HG03565 (cell line): Measurements from ENCODE around the gene SSNA1.

ENCODE experiments used
- ATAC-seq: cut with Tn5 transposase; IDR thresholded peaks from one replicate; pipeline ENCODE4 v1.9.1; 2021; ENCODE audit warnings: mild to moderate bottlenecking, moderate library complexity; ENCODE audit not compliant: unreplicated experiment

SSNA1 gene

DNA sequence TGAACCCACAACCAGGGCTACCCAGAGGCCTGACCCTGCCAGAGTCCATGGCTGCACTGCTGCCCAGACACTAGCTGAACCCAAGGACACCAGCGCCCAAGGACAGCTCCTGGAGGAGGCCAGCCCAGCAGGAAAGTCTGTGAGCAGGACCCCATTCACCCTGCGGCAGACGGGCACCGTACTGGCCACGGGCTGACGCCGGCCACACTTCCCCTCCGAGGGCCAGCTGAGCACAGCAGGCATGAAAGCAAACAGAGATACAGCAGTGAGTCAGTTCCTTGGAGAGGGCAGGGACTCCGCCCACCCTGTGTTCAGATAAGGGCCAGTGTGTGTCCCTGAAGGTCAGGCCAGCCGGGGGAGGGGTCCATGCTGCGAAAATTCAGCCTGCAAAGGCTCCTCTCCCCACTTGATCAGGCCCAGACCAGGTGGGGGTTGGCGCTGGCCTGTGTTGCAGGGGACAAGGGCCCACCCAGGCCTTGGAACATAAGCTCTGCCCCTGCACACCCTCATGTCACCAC, 30.3 kb downstream of the SSNA1 start:
- no peak for ATAC-seq

DNA sequence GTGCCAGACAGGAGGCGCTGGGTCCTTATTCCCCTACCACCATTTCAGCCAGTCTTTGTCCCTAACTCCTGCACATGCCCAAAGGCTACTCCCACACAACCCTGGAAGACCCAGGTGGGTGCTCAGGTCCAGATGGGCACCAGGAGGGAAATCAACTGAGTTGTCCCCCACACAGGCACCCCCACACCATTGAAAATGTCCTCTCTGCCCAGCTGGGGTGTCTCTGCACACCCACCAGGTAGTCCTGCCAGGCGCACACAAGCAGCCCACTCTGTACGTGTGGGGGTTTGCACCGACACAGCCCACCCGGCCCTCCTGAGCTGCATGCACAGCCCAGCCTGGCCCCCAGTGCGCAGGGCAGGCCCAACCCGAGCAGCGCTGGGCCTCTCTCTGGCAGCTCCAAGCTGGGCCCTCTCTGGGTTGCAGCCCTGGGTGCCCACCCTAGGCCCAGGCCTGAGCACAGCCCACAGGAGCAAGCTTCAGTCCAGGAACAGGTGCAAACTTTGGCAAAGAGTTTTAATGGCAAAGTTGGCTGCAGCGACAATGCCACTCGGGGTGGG, 31.4 kb downstream of the SSNA1 start:
- no peak for ATAC-seq

DNA sequence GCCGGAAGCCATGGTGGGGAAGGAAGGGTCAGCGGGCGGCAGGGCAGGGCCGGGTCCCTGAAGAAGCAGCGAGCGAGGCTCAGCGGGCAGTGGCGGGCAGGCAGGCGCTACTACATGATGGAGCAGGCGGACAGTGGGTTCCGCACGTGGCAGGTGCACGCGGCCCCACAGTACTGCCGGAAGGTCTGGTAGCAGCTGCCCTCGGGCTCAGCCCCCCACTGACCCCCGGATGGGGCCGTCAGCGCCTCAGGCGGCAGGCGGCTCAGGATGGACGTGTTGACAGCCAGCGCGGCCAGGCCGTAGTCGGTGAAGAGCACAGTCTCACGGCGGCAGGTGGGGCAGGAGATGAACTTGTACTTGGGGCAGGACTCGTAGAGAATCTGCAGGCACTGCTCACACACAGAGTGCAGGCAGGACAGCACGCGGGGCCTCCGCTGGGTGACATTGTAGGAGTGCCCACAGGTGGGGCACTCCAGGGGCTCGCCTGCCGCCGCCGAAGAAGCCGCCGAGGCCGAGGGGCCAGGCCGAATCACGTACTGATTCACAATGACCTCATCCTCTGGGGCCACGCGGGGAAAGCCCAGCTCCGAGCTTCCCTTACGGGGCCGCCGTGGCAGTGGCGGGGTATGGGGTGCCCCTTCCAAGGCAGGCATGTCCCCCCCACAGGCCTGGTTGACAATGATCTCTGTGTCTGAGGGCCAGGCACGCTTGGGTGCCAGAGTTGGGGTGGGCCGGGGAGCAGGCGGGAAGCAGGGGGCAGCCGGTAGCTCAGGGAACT, 32.0 kb downstream of the SSNA1 start:
- ATAC-seq = no peak

DNA sequence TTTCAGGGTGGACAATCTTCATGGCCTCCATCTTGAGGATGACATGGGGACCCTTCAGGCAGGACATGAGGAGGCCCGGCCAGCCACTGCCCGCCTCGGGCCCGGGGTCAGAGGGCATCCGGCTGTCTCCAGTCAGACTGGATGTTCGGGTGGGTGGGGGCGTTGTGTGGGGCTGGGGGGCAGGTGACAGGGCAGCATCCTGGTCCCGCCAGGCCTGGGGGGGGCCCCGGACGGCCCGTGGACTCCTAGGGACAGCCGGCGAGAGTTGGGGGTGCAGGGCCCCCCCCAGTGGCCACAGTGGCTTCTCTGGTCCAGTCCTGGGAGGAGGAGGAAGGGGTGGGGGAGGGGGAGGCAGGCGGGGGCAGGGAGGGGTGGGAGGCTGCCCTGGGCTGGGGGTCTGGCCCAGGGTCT, 32.6 kb downstream of the SSNA1 start:
- ATAC-seq = no peak

DNA sequence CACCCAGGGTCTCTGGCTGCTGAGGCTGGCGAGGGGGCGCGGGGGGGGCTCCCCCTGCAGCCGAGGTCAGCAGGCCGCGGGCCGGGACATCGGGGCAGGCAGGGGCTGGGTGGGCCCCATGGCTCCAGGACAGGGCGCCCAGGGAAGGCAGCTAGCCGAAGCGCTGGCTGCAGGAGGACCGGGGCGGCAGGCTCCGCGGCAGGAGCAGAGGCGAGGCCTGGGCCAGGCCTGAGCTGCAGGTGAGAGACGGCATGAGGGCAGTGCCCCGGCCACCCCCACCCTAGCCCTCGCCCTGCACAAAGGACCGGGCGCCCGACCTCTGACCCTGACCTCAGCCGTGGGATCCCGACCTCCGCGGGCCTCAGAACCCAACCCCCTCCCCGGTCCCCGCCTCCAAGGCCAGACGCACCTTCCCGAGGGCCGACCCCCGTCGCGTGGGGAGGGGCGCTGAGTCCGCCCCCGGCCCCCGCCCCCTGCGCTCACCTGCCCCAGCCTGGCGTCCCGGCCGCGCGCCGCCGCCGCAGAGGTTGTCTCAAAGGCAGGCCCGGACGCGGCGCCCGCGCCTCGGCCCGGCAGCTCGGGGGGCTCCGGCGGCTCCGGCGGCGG, 33.1 kb downstream of the SSNA1 start:
- no peak for ATAC-seq

DNA sequence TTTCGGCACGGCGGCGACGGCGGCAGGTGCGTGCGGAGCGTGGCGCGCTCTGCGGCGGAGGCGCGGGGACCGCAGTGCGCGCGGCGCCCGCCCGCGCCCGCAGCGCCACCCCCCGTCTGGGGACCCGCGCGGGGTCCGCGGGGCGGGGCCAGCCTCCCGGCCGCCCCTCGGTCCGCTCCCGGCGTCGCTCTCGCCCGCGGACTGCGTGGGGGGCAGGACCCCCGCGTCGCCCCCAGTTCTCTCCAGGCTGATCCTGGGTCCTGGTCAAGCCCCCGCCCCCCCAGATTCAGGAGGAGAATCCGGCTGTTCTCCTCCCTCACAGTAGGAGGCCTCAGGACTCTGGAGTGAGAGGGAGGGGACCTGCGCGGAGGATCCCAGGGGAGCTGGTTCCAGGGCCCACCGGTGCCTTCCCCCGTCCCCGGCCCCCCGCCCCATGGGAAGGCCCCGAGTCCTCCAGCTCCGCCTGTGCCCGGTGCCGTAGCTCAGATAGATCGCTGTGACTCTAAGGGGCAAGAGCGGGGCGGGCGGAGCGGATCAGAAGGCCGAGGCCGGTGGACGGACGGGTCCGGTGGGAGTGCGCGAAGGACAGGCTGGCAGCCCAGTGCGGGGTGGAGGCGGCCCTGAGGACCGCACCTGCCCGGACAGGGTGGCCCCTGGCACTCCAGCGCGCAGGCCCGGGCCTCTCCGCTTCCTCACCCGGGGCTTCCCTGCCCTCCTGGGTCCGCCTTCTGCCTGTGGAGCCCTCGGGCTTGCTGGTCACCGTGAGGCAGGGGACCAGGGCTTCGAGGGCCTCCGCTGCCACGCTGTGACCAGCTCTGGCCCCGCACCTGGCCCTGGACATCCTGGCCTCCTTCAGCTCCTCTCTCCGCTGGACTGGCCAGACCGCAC, 34.0 kb downstream of the SSNA1 start, which contains the start of gene RNF208:
Gene RNF208 (minus strand): TSS at position 51 of the 888 bp plus-strand sequence. CDS start 1,028 bp downstream, outside the sequence.
- no peak for ATAC-seq

DNA sequence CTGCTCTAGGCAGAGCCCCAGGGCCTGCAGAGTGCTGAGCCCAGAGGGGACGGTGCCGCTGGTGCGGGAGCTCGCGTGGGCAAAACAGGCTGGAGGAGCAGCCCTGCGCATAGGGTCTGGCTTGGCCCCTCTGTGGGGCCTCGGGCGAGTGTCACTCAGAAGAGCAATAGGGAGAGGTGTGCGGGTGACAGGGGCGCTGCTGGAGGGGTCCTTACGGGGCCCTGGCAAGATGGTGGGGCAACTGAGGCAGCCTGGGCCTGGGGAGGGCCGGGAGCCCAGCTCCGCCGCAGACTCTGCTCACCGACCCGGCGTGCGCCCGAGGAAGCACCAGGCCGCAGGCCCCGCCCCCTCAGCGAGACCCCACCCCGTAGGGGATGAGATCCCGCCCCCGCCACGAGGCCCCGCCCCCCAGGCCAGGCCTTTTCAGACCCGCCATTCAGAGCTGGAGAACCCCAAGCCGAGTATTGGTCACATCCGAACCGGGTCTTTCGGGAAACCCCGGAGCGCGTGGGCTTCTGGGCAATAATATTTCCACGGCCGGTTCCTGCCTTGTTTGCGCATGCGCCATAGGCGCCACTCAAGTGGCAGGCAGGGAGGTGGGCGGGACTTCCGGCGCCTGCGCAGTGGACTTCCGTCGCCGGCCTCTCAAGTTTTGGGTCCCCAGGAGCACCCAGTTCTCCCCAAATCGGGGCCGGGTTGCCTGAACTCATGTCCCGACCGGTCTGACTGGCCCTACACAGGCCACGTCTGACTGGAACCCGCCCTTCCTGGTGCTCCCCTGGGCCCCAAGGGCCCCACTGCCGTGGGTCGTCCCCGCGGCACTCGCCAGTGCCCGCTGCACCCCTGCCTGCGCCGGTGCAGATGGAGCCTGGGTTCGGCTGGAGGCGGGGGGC, 34.8 kb downstream of the SSNA1 start:
- ATAC-seq = peak; percentile 68

DNA sequence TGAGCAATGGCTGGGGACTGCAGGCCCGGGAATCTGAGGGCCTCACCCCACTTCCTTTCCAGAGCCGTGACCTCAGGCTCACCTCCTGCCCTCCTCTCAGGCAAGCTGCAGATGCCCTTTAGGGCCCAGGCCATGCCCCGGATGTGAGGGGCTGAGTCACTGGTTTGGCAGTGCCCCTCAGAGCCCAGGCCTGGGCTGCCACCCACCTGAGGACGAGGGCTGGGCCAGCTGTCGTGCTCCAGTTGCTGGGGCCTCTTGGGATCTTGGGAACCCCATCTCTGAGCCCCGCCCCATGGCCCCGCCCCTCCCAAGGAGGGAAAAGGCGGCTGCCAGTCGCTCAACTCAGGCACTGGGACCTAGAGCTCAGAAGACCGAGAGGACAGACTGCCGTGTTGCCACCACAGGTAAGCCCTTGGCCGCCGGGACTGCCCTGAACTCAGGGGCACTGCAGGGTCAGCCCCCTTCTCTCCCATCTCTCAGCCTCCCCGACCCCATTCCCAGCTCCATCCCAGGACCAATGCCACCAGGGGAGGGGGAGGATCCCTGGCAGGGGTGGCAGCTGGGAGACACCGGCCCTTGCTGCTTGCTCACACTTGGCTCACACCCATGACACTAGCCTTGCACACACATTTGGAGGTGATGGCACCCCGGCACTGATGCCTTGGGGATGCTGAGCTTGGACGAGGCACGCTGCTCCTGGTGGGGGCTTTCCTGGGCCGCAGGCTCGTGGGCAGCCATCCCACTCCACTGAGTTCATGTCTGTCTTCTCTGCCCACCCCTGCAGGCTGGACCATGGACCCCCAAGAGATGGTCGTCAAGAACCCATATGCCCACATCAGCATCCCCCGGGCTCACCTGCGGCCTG, 36.6 kb downstream of the SSNA1 start, which contains the start of gene CYSRT1:
Gene CYSRT1 (plus strand): TSS at position 345 of the 865 bp plus-strand sequence. CDS start 448 bp downstream, at position 793.
- no peak for ATAC-seq

DNA sequence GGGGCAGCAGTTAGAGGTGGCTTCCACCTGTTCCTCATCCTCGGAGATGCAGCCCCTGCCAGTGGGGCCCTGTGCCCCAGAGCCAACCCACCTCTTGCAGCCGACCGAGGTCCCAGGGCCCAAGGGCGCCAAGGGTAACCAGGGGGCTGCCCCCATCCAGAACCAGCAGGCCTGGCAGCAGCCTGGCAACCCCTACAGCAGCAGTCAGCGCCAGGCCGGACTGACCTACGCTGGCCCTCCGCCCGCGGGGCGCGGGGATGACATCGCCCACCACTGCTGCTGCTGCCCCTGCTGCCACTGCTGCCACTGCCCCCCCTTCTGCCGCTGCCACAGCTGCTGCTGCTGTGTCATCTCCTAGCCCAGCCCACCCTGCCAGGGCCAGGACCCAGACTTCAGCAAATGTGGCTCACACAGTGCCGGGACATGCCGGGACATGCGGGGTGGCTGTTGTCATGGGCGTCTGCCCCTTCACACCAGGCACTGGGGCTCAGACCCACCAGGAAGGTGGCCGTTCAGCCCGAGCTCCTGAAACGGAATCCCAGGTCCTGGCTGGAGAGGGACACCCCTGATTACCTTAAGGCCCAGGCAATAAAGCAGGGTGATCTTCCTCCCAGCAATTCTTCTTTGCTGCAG, 37.3 kb downstream of the SSNA1 start:
- ATAC-seq = no peak

DNA sequence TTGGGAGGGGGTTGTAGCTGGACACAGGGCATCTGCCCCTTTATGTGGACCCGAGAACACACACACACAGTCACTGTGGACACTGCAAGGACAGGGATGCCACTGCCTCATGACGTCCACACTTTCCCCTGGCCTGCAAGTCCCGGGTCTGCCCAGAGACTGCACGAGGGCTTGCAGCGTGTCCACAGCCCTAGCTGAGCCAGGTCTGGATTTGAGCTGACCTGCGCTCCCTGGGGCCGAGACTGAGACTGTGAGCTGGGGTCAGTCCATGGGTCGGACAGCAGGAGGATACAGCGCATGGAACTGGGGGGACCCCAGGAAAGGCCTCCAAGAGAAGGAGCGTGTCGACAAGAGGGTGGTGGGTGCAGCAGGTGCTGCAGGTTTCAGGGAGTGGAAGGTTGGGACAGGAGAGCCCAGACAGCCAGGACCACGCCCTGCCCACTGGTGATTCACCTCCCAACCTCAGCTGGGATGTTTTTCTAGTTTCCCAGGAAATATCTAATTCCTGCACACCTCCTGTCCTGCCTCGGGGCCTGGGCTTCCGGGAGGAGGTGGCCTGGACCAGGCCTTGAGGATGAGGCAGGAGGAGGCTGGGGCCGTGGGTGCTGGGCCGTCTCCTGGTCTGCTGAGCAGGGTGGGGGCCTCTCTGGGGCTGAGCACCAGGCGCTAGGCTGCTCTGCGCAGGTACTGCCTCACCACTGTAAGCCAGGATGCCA, 38.0 kb downstream of the SSNA1 start:
- no peak for ATAC-seq

DNA sequence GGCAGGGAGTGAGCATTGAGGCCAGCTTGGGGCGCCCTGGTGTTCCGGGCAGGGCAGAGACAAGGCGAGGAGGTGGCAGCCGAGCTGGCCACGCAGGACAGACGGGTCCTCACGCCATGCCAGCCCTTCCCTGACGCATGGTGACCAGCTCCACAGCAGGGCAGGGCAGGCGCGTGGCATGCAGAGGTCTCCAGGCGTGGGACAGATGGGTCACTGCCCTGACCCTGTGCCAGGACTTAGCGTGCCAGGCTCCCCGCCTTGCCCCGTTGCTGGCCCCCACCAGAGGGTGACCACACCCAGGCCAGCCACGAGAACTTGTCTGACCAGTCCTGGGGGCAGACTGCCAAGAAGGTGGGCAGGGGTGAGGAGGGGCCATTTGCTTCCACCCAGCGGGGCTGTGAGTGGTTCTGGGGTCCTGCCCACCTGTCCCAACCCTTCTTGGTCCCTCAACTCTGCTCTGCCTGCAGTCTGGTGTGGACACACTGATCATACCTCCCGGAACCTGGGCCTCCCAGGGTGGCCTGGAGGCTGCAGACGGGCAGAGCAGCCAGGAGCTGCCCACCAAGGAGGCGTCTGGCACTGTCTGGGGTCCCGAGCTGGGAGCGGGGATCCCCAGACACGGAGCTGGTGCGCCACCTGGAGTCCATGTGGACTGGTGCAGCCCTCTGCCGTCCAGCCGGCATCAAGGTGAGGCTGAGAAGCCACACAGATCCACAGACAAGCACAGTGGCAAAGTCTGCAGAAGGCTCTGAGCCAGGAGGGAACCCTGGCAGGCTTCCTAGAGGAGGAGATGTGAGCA, 38.8 kb downstream of the SSNA1 start, which contains the start of gene RNF224:
Gene RNF224 (plus strand): TSS at position 449 of the 799 bp plus-strand sequence. CDS start 834 bp downstream, outside the sequence.
- ATAC-seq = no peak

DNA sequence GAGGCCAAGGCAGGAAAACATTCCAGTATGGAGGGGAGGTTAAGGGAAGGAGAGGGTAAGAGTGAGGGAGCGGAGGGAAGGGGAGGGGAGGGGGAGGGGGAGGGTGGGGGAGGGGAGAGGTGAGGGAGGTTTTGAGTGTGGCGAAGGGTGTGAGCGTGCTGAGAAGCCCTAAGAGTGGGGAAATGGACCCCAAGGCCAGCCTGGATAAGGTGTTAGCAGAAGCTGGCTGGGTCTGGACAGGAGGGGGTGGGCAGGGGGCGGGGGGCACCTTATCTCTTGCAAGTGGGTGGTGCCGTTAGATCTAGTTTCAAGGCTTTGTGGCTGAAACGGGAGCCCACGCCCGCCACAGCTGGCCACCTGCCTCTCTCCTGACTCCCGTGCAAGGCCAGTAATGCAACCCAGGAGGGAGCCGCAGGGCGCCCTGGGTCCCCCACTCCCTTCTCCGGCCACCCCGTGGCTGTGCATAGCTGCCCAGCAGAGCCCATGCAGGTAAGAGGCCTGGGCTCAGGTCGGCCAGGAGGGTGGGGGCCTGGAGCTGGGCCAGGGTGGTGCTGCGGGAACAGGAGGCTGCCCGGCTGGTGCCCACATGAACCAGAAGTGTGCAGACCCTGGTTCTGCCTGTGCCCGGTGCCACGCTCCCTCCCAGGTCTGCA, 39.5 kb downstream of the SSNA1 start:
- ATAC-seq = no peak

DNA sequence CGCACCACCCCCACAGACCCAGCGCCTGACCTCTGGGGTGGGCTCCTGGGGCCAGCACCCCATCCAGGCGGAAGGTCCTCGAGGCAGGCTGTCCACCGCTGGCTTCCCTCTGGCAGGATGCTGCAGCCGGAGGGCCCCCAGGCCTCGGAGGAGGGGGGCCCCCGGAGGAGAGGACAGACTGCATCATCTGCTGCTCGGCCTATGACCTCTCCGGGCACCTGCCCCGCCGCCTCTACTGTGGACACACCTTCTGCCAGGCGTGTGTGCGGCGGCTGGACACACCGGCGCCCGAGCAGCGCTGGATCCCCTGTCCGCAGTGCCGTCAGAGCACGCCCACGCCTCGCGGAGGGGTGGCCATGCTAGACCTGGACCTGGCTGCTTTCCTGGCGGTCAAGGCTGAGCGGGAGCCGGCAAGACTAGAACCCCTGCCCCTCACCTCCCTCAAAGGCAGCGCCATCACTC, 40.1 kb downstream of the SSNA1 start:
- ATAC-seq = no peak

DNA sequence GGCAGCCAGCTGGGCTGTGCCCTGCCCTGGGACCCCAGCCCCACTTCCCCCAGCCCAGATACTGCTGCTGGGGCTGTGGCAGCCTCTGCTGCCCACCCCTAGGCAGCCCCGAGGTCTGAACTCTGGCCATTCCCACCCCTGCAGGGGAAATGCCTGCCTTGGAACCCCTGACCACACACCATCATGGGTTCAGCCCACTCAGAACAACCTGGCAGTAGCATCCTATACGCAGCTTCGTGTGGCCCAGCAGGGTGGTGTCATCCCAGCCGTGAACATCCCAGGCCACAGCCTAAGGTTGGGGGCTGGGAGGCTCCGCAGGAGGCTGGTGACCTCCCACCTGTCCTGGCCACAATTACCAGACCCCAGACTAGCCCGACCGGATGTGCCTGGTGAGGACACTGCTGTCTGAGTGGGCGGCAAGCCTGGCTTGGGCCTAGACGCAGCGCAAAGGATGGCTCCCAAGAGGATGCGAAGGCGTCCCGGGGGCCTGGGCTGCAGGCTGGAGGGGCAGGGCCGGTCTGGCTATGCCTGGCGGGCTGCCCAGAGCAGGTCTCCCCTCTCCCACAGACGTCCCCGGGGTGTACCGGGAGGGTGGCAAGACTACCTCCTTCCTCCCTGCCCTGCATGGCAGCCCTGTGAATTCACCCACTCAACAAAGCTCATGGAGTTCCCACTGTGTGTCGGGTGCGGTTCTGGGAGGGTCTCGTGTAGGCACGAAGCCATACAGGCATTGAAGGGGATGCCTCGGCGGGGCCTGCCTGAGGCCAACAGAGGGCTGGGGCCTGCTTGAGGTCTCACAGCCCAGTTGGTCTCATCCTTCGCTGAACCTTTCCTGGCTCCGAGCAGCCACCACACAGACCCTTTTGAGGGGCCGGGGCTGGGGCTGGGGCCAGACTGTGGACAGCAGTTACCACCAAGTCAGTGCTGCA, 40.8 kb downstream of the SSNA1 start:
- ATAC-seq = no peak
